Activated naive CD8-positive, alpha-beta T cell treated with anti-CD3 and anti-CD28 coated beads, Interleukin-2, amount 50 U/mL, for 24 hours (primary cell): ENCODE results near the gene MMP28.
"Not testable (repeated sequence)": the region's sequence is repeated elsewhere in the genome, so short reads cannot be mapped to it uniquely, and the experiment has no call there.

Experiments used
- ATAC-seq: fragments of 150-1000 bp; cut with Tn5 transposase; one replicate; pipeline ENCODE4 v1.10.0; 2021
- DNase-seq: peaks from one replicate; pipeline ENCODE4 v3.0.0; 2021
- H3K27ac Mint-ChIP-seq: one replicate; pipeline ENCODE4 v1.8.0; 2021; ENCODE audit warnings: mild to moderate bottlenecking, mixed read lengths
- H3K27me3 Mint-ChIP-seq: one replicate; pipeline ENCODE4 v1.8.0; 2021; ENCODE audit warnings: mixed read lengths
- H3K36me3 Mint-ChIP-seq: one replicate; pipeline ENCODE4 v1.8.0; 2021; ENCODE audit warnings: low read depth, mixed read lengths
- H3K4me1 Mint-ChIP-seq: one replicate; pipeline ENCODE4 v1.8.0; 2021; ENCODE audit warnings: mixed read lengths
- H3K4me3 Mint-ChIP-seq: one replicate; pipeline ENCODE4 v1.8.0; 2021; ENCODE audit warnings: mild to moderate bottlenecking, moderate library complexity, mixed read lengths
- H3K9me3 Mint-ChIP-seq: one replicate; pipeline ENCODE4 v1.8.0; 2021; ENCODE audit warnings: mixed read lengths

MMP28 gene

GRCh38 chr17:35765756-35766488, 29.5 kb downstream of the MMP28 start:
- no peaks in the 10 kb centered on the region for H3K9me3 Mint-ChIP-seq
- H3K36me3 Mint-ChIP-seq: no peaks in the 10 kb centered on the region
- ATAC-seq (no peak), DNase-seq (no peak)
- H3K4me3 Mint-ChIP-seq: no peak overlapping the region
- H3K4me1 Mint-ChIP-seq: peaks cover 12% of the 10 kb centered on the region
- peaks cover 3% of the 10 kb centered on the region for H3K27me3 Mint-ChIP-seq
- no peak overlapping the region for H3K27ac Mint-ChIP-seq

- Mint-ChIP-seq H3K36me3 (no peaks in the 10 kb centered on the region), H3K4me1 (peaks cover 12% of the 10 kb centered on the region), H3K4me3 (peak overlapping the region; percentile 83), H3K27ac (no peak overlapping the region), H3K27me3 (peaks cover 3% of the 10 kb centered on the region), H3K9me3 (no peaks in the 10 kb centered on the region)
- no peak for DNase-seq
- no peak for ATAC-seq
Observed at GRCh38 chr17:35765086-35765710, 30.2 kb downstream of the MMP28 start.

- DNase-seq (peak; percentile 93), ATAC-seq (peak; percentile 97)
- Mint-ChIP-seq H3K9me3 (no peaks in the 10 kb centered on the region), H3K4me3 (peak overlapping the region; percentile 83), H3K4me1 (peaks cover 12% of the 10 kb centered on the region), H3K27me3 (peaks cover 3% of the 10 kb centered on the region), H3K36me3 (no peaks in the 10 kb centered on the region), H3K27ac (peak overlapping the region; percentile 64)
Observed at GRCh38 chr17:35764123-35764991, 31.1 kb downstream of the MMP28 start.

- no peak for ATAC-seq
- DNase-seq: no peak
- H3K27me3 Mint-ChIP-seq: peaks cover 3% of the 10 kb centered on the region
- no peak overlapping the region for H3K27ac Mint-ChIP-seq
- H3K4me1 Mint-ChIP-seq: peaks cover 12% of the 10 kb centered on the region
- H3K36me3 Mint-ChIP-seq: no peaks in the 10 kb centered on the region
- H3K9me3 Mint-ChIP-seq: no peaks in the 10 kb centered on the region
- H3K4me3 Mint-ChIP-seq: peak overlapping the region; percentile 83
Observed at GRCh38 chr17:35763767-35764122, 31.7 kb downstream of the MMP28 start.

GRCh38 chr17:35761601-35762000, 33.8 kb downstream of the MMP28 start:
- Mint-ChIP-seq H3K9me3 (no peaks in the 10 kb centered on the region), H3K4me1 (peaks cover 12% of the 10 kb centered on the region), H3K36me3 (no peaks in the 10 kb centered on the region), H3K27ac (no peak overlapping the region), H3K27me3 (no peaks in the 10 kb centered on the region), H3K4me3 (no peak overlapping the region)
- no peak for DNase-seq
- no peak for ATAC-seq

- H3K4me1 Mint-ChIP-seq: peaks cover 12% of the 10 kb centered on the region
- H3K9me3 Mint-ChIP-seq: no peaks in the 10 kb centered on the region
- no peak for DNase-seq
- no peak within 1 kb of the TSS for H3K27ac Mint-ChIP-seq
- H3K36me3 Mint-ChIP-seq: no peaks in the 10 kb centered on the region
- no peak for ATAC-seq
- H3K4me3 Mint-ChIP-seq: no peak within 1 kb of the TSS
- H3K27me3 Mint-ChIP-seq: no peaks in the 10 kb centered on the region
Observed at GRCh38 chr17:35760587-35760986, 34.9 kb downstream of the MMP28 start, which contains the start of gene C17orf50. TSS of gene C17orf50 (plus strand) at chr17:35760887. CDS start at chr17:35760942, 55 bp downstream.

GRCh38 chr17:35757243-35757642, 38.2 kb downstream of the MMP28 start:
- Mint-ChIP-seq H3K27ac (no peak overlapping the region), H3K36me3 (no peaks in the 10 kb centered on the region), H3K9me3 (no peaks in the 10 kb centered on the region), H3K27me3 (no peaks in the 10 kb centered on the region), H3K4me3 (no peak overlapping the region), H3K4me1 (no peaks in the 10 kb centered on the region)
- no peak for ATAC-seq
- no peak for DNase-seq

GRCh38 chr17:35752945-35753764, 42.3 kb downstream of the MMP28 start, which contains the start of gene GAS2L2:
TSS of gene GAS2L2 (minus strand) at chr17:35753239. CDS start at chr17:35752850, 389 bp downstream.
- ATAC-seq (no peak), DNase-seq (no peak)
- no peaks in the 10 kb centered on the region for H3K9me3 Mint-ChIP-seq
- H3K36me3 Mint-ChIP-seq: no peaks in the 10 kb centered on the region
- H3K4me1 Mint-ChIP-seq: peaks cover 23% of the 10 kb centered on the region
- H3K27me3 Mint-ChIP-seq: peaks cover 30% of the 10 kb centered on the region
- no peak within 1 kb of the TSS for H3K4me3 Mint-ChIP-seq
- H3K27ac Mint-ChIP-seq: no peak within 1 kb of the TSS

- DNase-seq (no peak), ATAC-seq (no peak)
- H3K27me3 Mint-ChIP-seq: peaks cover 30% of the 10 kb centered on the region
- peaks cover 26% of the 10 kb centered on the region for H3K4me1 Mint-ChIP-seq
- no peaks in the 10 kb centered on the region for H3K9me3 Mint-ChIP-seq
- no peaks in the 10 kb centered on the region for H3K36me3 Mint-ChIP-seq
- no peak overlapping the region for H3K27ac Mint-ChIP-seq
- H3K4me3 Mint-ChIP-seq: no peak overlapping the region
Observed at GRCh38 chr17:35752471-35752870, 43.0 kb downstream of the MMP28 start.

- peaks cover 30% of the 10 kb centered on the region for H3K27me3 Mint-ChIP-seq
- not testable (repeated sequence) for H3K4me3 Mint-ChIP-seq, ATAC-seq, H3K27ac Mint-ChIP-seq, DNase-seq, H3K36me3 Mint-ChIP-seq, H3K9me3 Mint-ChIP-seq
- peaks cover 26% of the 10 kb centered on the region for H3K4me1 Mint-ChIP-seq
Observed at GRCh38 chr17:35751541-35751940, 43.9 kb downstream of the MMP28 start.

GRCh38 chr17:35750526-35751395, 44.7 kb downstream of the MMP28 start:
- ATAC-seq (no peak), DNase-seq (no peak)
- no peak overlapping the region for H3K27ac Mint-ChIP-seq
- peaks cover 26% of the 10 kb centered on the region for H3K4me1 Mint-ChIP-seq
- H3K9me3 Mint-ChIP-seq: no peaks in the 10 kb centered on the region
- H3K27me3 Mint-ChIP-seq: peaks cover 30% of the 10 kb centered on the region
- no peak overlapping the region for H3K4me3 Mint-ChIP-seq
- H3K36me3 Mint-ChIP-seq: no peaks in the 10 kb centered on the region

- Mint-ChIP-seq H3K4me1 (peaks cover 26% of the 10 kb centered on the region), H3K4me3 (peak overlapping the region; percentile 8), H3K36me3 (no peaks in the 10 kb centered on the region), H3K27me3 (peaks cover 30% of the 10 kb centered on the region), H3K27ac (peak overlapping the region; percentile 54), H3K9me3 (no peaks in the 10 kb centered on the region)
- ATAC-seq: no peak
- peak; percentile 45 for DNase-seq
Observed at GRCh38 chr17:35749560-35750412, 45.7 kb downstream of the MMP28 start.
